CD14-positive monocyte (primary cell): Measurements from ENCODE around the gene WWOX. TPM values are rescaled to one million over a fixed set of nuclear protein-coding genes. Genes with fewer than 3 reads are reported as not detected.

ENCODE experiments used
- DNase-seq, 3 donors: peaks; one replicate each; pipeline ENCODE4 v3.0.0-alpha.2; 2011 to 2022
- H2AFZ ChIP-seq: 2 replicates; pipeline ENCODE4 v1.6.0; 2012; ENCODE audit warnings: mild to moderate bottlenecking, low read depth, low read length, inconsistent platforms; ENCODE audit not compliant: insufficient read depth, poor library complexity, severe bottlenecking
- H3K27ac ChIP-seq, 2 donors: 1 replicate in 1 of 2; 2 replicates in 1 of 2; pipeline ENCODE4 v1.5.1; 2012 to 2013; ENCODE audit warnings: low read length in 2 of 2, control low read depth in 1 of 2, inconsistent platforms in 1 of 2, low read depth in 1 of 2, mild to moderate bottlenecking in 1 of 2
- H3K27me3 ChIP-seq, 2 donors: one replicate each; pipeline versions ENCODE4 v1.6.0 to v1.6.1; 2011 to 2013; ENCODE audit warnings: low read length in 2 of 2; ENCODE audit not compliant: control insufficient read depth in 2 of 2, insufficient read depth in 2 of 2
- H3K36me3 ChIP-seq, 2 donors: replicated peaks in 1 of 2; 1 replicate in 1 of 2; 2 replicates in 1 of 2; pipeline versions ENCODE4 v1.5.1 to v1.6.1; 2012 to 2013; ENCODE audit warnings: low read length in 2 of 2, control low read depth in 1 of 2, inconsistent platforms in 1 of 2, mild to moderate bottlenecking in 1 of 2; ENCODE audit not compliant: insufficient read depth in 2 of 2, control insufficient read depth in 1 of 2
- H3K4me1 ChIP-seq, 2 donors: 1 replicate in 1 of 2; 2 replicates in 1 of 2; pipeline versions ENCODE4 v1.5.1 to v1.6.1; 2012 to 2013; ENCODE audit warnings: low read length in 2 of 2, control low read depth in 1 of 2, inconsistent platforms in 1 of 2, mild to moderate bottlenecking in 1 of 2, moderate library complexity in 1 of 2; ENCODE audit not compliant: insufficient read depth in 2 of 2, control insufficient read depth in 1 of 2
- H3K4me2 ChIP-seq: replicated peaks from 2 replicates; pipeline ENCODE3; 2012; ENCODE audit warnings: low read length, moderate library complexity, mild to moderate bottlenecking; ENCODE audit not compliant: poor library complexity, severe bottlenecking; ENCODE audit errors: extremely low read depth
- H3K4me3 ChIP-seq, 3 experiments: fragments of 200-600 bp in 1 of 3; sonication (generic) in 1 of 3; replicated peaks in 1 of 3; 1 replicate in 2 of 3; 2 replicates in 1 of 3; pipeline ENCODE4 v1.5.1; 2011 to 2013; ENCODE audit warnings: low read length in 3 of 3, mild to moderate bottlenecking in 3 of 3, control low read depth in 2 of 3, low read depth in 2 of 3, inconsistent platforms in 1 of 3, moderate library complexity in 1 of 3
- H3K79me2 ChIP-seq: 2 replicates; pipeline ENCODE4 v1.6.0; 2012; ENCODE audit warnings: mild to moderate bottlenecking, control low read depth, inconsistent platforms, low read length, moderate library complexity; ENCODE audit not compliant: insufficient read depth
- H3K9ac ChIP-seq: 2 replicates; pipeline ENCODE4 v1.6.0; 2017; ENCODE audit warnings: low read length, mild to moderate bottlenecking; ENCODE audit not compliant: insufficient read depth, poor library complexity, severe bottlenecking
- H3K9me3 ChIP-seq, 2 donors: replicated peaks in 1 of 2; 1 replicate in 1 of 2; 2 replicates in 1 of 2; pipeline versions ENCODE4 v1.5.1 to v1.6.1; 2012 to 2013; ENCODE audit warnings: low read length in 2 of 2, control low read depth in 1 of 2; ENCODE audit not compliant: control insufficient read depth in 1 of 2, insufficient read depth in 1 of 2
- H4K20me1 ChIP-seq: 2 replicates; pipeline ENCODE4 v1.6.0; 2012; ENCODE audit warnings: mild to moderate bottlenecking, low read length, control low read depth, moderate library complexity; ENCODE audit not compliant: insufficient read depth
- H3K27ac Mint-ChIP-seq, 7 donors: one replicate each; pipeline ENCODE4 v1.8.0; 2020; ENCODE audit warnings: mild to moderate bottlenecking in 7 of 7, mixed read lengths in 7 of 7, moderate library complexity in 6 of 7, inconsistent platforms in 2 of 7
- H3K27me3 Mint-ChIP-seq, 3 donors: one replicate each; pipeline ENCODE4 v1.8.0; 2021 to 2022; ENCODE audit warnings: low read depth in 3 of 3, mild to moderate bottlenecking in 3 of 3, mixed read lengths in 3 of 3, moderate library complexity in 3 of 3, inconsistent platforms in 1 of 3
- H3K36me3 Mint-ChIP-seq, 2 donors: one replicate each; pipeline ENCODE4 v1.8.0; 2020; ENCODE audit warnings: mixed read lengths in 2 of 2, inconsistent platforms in 1 of 2, mild to moderate bottlenecking in 1 of 2
- H3K4me1 Mint-ChIP-seq: one replicate; pipeline ENCODE4 v1.8.0; 2020; ENCODE audit warnings: mild to moderate bottlenecking, mixed read lengths
- H3K4me3 Mint-ChIP-seq, 2 donors: one replicate each; pipeline ENCODE4 v1.8.0; 2020; ENCODE audit warnings: mild to moderate bottlenecking in 2 of 2, mixed read lengths in 2 of 2, moderate library complexity in 1 of 2
- H3K9me3 Mint-ChIP-seq, 7 donors: one replicate each; pipeline ENCODE4 v1.8.0; 2020 to 2022; ENCODE audit warnings: mixed read lengths in 7 of 7, mild to moderate bottlenecking in 6 of 7, moderate library complexity in 6 of 7, inconsistent platforms in 2 of 7
- WGBS: methylation state at CpG from one replicate; pipeline ENCODE4 v1.1.5; 2013; ENCODE audit warnings: missing lambda C conversion rate; ENCODE audit not compliant: insufficient coverage; 5-methylcytosine and 5-hydroxymethylcytosine counted together
- intact Hi-C, 2 donors: fragments of 100-400 bp; cut with micrococcal nuclease; formaldehyde crosslinking; loops; one replicate each; pipeline versions ENCODE4 v1.15.0 to v1.15.1; 2023
- polyA plus RNA-seq, 3 donors: library from polyadenylated mRNA; depleted of rRNA in 1 of 3; unstranded in 2 of 3; stranded (reverse) in 1 of 3; fragments of 300-500 nt in 2 of 3; fragments of >200 nt in 1 of 3; fragmentation: Illumina TruSeq in 2 of 3; gene quantifications; 1 replicate in 2 of 3; 2 replicates in 1 of 3; pipeline ENCODE4 v1.2.3, GENCODE V29; 2012 to 2021
- TF ChIP-seq, protein P1 (sequence below): fragments of 200-600 bp; IDR thresholded peaks from one replicate; pipeline ENCODE4 v1.8.0; 2022; ENCODE audit warnings: antibody characterized with exemption, mild to moderate bottlenecking

Gene WWOX
- polyA plus RNA-seq, 3 donors = 4.0 to 7.0 (median 6.3) TPM

DNA sequence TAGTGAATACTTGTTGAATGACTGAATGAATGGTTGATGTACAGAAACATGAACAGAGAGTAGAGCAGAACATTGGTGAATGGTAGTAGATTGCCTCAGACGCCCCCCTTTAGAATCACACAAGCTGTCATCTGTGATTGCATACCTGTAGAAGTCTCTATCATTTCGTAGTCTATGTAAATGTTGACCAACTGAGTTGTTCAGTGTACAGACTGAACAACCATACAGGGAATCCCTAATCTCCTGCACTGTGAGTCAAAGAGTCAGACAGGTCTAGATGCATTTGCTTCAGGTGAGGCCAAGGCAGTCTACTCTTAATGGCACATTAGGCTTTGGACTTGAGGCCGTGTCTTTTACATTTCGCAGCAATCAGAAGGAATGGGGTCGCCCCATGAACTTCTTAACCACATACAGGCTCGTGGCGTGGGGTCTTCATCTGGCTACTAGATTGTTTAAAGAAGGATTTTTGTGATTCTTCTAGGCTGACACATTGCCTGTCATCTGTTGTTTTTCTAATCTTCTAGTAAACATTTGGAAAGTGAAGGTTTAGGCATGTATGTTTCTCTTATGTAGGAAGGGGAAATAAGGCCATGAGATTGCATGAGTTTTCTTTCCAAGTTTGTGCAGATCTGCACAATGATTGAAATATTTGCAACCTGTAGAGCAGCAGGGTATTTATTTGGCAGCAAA is 157.4 kb downstream of the WWOX start:
- TF ChIP-seq, protein P1, sequence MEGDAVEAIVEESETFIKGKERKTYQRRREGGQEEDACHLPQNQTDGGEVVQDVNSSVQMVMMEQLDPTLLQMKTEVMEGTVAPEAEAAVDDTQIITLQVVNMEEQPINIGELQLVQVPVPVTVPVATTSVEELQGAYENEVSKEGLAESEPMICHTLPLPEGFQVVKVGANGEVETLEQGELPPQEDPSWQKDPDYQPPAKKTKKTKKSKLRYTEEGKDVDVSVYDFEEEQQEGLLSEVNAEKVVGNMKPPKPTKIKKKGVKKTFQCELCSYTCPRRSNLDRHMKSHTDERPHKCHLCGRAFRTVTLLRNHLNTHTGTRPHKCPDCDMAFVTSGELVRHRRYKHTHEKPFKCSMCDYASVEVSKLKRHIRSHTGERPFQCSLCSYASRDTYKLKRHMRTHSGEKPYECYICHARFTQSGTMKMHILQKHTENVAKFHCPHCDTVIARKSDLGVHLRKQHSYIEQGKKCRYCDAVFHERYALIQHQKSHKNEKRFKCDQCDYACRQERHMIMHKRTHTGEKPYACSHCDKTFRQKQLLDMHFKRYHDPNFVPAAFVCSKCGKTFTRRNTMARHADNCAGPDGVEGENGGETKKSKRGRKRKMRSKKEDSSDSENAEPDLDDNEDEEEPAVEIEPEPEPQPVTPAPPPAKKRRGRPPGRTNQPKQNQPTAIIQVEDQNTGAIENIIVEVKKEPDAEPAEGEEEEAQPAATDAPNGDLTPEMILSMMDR = no peak

DNA sequence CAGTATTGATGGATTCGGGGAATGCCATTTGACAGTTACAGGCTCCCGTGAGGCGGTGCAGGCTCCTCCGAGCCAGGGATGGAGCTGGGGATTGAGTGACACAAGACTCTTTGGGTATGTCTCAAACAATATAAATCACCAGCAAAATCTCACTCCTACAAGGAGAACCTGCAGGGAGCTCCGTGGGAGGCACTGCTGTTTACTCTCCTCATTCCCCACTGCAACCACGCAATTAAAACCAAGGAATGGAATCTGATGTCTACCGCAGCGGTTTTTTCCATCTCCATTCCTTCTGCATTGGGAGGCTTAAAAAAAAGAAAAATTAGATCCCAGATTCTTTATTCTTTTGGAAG is 157.9 kb downstream of the WWOX start:
- no peak overlapping the region for H3K27ac ChIP-seq
- Mint-ChIP-seq H3K27me3 (peaks cover 0 to 2% (median 0%) of the 10 kb centered on the region in 3 donors), H3K36me3 (no peaks in the 10 kb centered on the region), H3K9me3 (no peaks in the 10 kb centered on the region), H3K4me3 (no peak overlapping the region), H3K27ac (no peak overlapping the region), H3K4me1 (no peaks in the 10 kb centered on the region)
- no peak overlapping the region for H3K4me3 ChIP-seq
- no peaks in the 10 kb centered on the region for H3K4me1 ChIP-seq
- H3K9ac ChIP-seq = no peak overlapping the region
- H3K27me3 ChIP-seq = no peaks in the 10 kb centered on the region
- H2AFZ ChIP-seq = no peak overlapping the region
- WGBS = 86% methylated on average over 1 of the region's 8 CpGs
- TF ChIP-seq, protein P1 = no peak
- H3K36me3 ChIP-seq = no peaks in the 10 kb centered on the region
- no peak for DNase-seq
- no peaks in the 10 kb centered on the region for H4K20me1 ChIP-seq
- intact Hi-C loops = no loop called here
- no peak overlapping the region for H3K4me2 ChIP-seq
- H3K79me2 ChIP-seq = no peaks in the 10 kb centered on the region
- no peaks in the 10 kb centered on the region for H3K9me3 ChIP-seq

More for the DNA sequence above, 157.4 kb downstream of the WWOX start:
- H3K36me3 ChIP-seq = no peaks in the 10 kb centered on the region
- H3K27ac ChIP-seq = no peak overlapping the region
- H3K4me1 ChIP-seq = no peaks in the 10 kb centered on the region
- H3K4me1 Mint-ChIP-seq = no peaks in the 10 kb centered on the region
- no peak for DNase-seq
- 100% methylated on average over 1 of the region's 7 CpGs for WGBS
- no peaks in the 10 kb centered on the region for H4K20me1 ChIP-seq
- no peaks in the 10 kb centered on the region for H3K9me3 ChIP-seq
- H3K4me3 Mint-ChIP-seq = no peak overlapping the region
- H3K27me3 Mint-ChIP-seq = peaks cover 0 to 2% (median 0%) of the 10 kb centered on the region in 3 donors
- H3K4me2 ChIP-seq = no peak overlapping the region
- no peak overlapping the region for H3K9ac ChIP-seq
- no peaks in the 10 kb centered on the region for H3K27me3 ChIP-seq
- intact Hi-C loops = no loop called here
- no peaks in the 10 kb centered on the region for H3K9me3 Mint-ChIP-seq
- H2AFZ ChIP-seq = no peak overlapping the region
- no peaks in the 10 kb centered on the region for H3K79me2 ChIP-seq
- no peaks in the 10 kb centered on the region for H3K36me3 Mint-ChIP-seq
- H3K4me3 ChIP-seq = no peak overlapping the region
- H3K27ac Mint-ChIP-seq = no peak overlapping the region
